Fibroblast of lung (primary cell): ENCODE measurements around the gene GABRG3.

Experiments used
- CTCF ChIP-seq, 2 donors: IDR thresholded peaks in 1 of 2; conservative IDR thresholded peaks in 1 of 2; 1 replicate in 1 of 2; 2 replicates in 1 of 2; pipeline ENCODE4 v1.5.1; 2011 to 2012; ENCODE audit warnings: low read length in 2 of 2, control low read depth in 1 of 2, inconsistent platforms in 1 of 2, low read depth in 1 of 2, mild to moderate bottlenecking in 1 of 2
- EZH2 ChIP-seq: IDR thresholded peaks from 2 replicates; pipeline ENCODE4 v1.5.1; 2012; ENCODE audit warnings: low read length, control low read depth, mild to moderate bottlenecking; ENCODE audit errors: missing control alignments

- TF ChIP-seq CTCF (conservative IDR thresholded peaks at IDR 0.05 in 1 of 2, IDR thresholded peaks at IDR 0.05 in 1 of 2; ENCODE audit: low read depth in 1 of 2, low read length in 2 of 2), result no peak
- TF ChIP-seq EZH2, result no peak
Measured at GRCh38 chr15:27125185-27125584, 154.2 kb downstream of the GABRG3 start.
